Stimulated activated naive CD8-positive, alpha-beta T cell treated with anti-CD3 and anti-CD28 coated beads, Interleukin-15, Interleukin-2, amounts not matched to agents 100 ng/mL and 50 ng/mL, for 24 hours (primary cell): ENCODE results near the gene KAT6B.

Experiments used
- H3K27ac Mint-ChIP-seq: one replicate; pipeline ENCODE4 v1.8.0; 2021; ENCODE audit warnings: mild to moderate bottlenecking, mixed read lengths
- H3K27me3 Mint-ChIP-seq: one replicate; pipeline ENCODE4 v1.8.0; 2021; ENCODE audit warnings: mixed read lengths
- H3K36me3 Mint-ChIP-seq: one replicate; pipeline ENCODE4 v1.8.0; 2021; ENCODE audit warnings: low read depth, mixed read lengths
- H3K4me1 Mint-ChIP-seq: one replicate; pipeline ENCODE4 v1.8.0; 2021; ENCODE audit warnings: low read depth, mixed read lengths
- H3K4me3 Mint-ChIP-seq: one replicate; pipeline ENCODE4 v1.8.0; 2021; ENCODE audit warnings: mild to moderate bottlenecking, mixed read lengths
- H3K9me3 Mint-ChIP-seq: one replicate; pipeline ENCODE4 v1.8.0; 2021; ENCODE audit warnings: mixed read lengths

Gene KAT6B

DNA sequence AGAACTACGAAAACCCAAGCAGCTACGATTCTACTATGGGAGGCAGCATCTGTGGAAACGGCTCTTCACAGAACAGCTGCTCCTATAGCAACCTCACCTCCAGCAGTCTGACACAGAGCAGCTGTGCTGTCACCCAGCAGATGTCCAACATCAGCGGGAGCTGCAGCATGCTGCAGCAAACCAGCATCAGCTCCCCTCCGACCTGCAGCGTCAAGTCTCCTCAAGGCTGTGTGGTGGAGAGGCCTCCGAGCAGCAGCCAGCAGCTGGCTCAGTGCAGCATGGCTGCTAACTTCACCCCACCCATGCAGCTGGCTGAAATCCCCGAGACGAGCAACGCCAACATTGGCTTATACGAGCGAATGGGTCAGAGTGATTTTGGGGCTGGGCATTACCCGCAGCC is 203.5 kb downstream of the KAT6B start:
- Mint-ChIP-seq H3K9me3 (peaks cover 3% of the 10 kb centered on the region), H3K27ac (no peak overlapping the region), H3K4me1 (peaks cover 21% of the 10 kb centered on the region), H3K4me3 (no peak overlapping the region), H3K36me3 (peaks cover 44% of the 10 kb centered on the region), H3K27me3 (no peaks in the 10 kb centered on the region)

DNA sequence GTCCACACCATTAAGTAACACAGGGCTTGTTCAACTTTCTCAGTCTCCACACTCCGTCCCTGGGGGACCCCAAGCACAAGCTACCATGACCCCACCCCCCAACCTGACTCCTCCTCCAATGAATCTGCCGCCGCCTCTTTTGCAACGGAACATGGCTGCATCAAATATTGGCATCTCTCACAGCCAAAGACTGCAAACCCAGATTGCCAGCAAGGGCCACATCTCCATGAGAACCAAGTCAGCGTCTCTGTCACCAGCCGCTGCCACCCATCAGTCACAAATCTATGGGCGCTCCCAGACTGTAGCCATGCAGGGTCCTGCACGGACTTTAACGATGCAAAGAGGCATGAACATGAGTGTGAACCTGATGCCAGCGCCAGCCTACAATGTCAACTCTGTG is 204.0 kb downstream of the KAT6B start:
- Mint-ChIP-seq H3K9me3 (peaks cover 8% of the 10 kb centered on the region), H3K4me3 (no peak overlapping the region), H3K27ac (no peak overlapping the region), H3K4me1 (peaks cover 26% of the 10 kb centered on the region), H3K27me3 (no peaks in the 10 kb centered on the region), H3K36me3 (peaks cover 48% of the 10 kb centered on the region)

- Mint-ChIP-seq H3K27me3 (no peaks in the 10 kb centered on the region), H3K36me3 (peaks cover 45% of the 10 kb centered on the region)
Observed at GRCh38 chr10:75032119-75032518, 205.7 kb downstream of the KAT6B start.

DNA sequence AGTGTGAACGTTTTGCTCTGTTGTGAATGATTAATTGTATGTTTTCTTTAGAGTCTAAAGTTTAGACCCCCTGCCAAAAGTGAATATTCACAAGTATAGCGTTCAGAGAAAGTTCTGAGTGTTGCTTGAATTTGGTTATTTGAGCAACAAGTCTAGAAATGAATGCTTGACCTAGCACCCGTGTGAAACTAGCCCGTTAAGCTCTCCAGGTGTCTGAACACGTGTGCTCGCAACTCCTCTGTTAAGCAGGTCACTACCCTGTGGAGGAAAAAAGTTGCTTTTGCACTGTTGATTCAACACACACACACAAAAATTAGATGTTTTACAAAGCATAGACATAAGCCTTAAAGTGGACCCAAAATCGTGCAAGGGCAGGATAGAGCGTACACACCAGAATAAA is 206.4 kb downstream of the KAT6B start:
- H3K27ac Mint-ChIP-seq = no peak overlapping the region

More at GRCh38 chr10:75032119-75032518, 205.7 kb downstream of the KAT6B start:
- H3K4me3 Mint-ChIP-seq = no peak overlapping the region
- H3K4me1 Mint-ChIP-seq = peaks cover 44% of the 10 kb centered on the region
- no peak overlapping the region for H3K27ac Mint-ChIP-seq
- H3K9me3 Mint-ChIP-seq = peaks cover 10% of the 10 kb centered on the region

DNA sequence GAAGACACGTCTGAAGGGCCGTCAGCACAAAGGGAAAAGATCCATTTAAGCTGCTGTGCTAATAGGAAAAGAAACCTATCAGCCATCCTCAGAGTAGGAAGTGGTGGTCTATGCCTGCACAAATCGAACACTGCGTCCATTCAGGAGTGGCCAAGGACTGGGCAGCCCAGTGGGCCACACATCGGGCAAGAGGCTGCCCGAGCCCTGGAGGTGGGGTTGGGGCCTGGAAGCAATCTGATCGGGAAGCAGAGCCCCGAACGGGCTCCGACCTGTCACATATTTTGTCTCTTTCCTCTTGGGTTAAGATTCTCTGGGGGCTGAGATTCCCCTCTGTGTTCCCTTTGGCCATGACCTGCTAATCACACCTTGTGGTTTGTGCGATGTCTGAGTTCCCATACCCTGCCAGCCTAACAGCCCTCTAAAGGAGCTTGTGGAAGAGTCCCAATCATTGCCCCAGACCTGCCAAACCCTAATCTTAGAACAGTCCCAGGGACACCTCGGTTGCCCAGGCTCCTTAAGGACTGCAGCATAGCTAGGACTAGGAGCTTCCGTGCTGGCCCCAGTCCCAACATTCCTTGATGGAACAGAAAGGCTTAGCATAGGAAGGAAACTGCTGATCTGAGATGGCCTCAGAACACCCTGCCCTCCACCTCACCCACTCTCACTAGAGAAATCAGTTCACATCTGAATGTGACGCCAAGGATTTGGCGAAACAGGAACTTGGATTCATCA is 207.2 kb downstream of the KAT6B start:
- H3K36me3 Mint-ChIP-seq = peaks cover 38% of the 10 kb centered on the region
- H3K9me3 Mint-ChIP-seq = peaks cover 10% of the 10 kb centered on the region
- peaks cover 57% of the 10 kb centered on the region for H3K4me1 Mint-ChIP-seq
- H3K27me3 Mint-ChIP-seq = no peaks in the 10 kb centered on the region
- H3K4me3 Mint-ChIP-seq = peak overlapping the region; percentile 63
- peak overlapping the region; percentile 95 for H3K27ac Mint-ChIP-seq

More for the DNA sequence above, 206.4 kb downstream of the KAT6B start:
- Mint-ChIP-seq H3K36me3 (peaks cover 45% of the 10 kb centered on the region), H3K27me3 (no peaks in the 10 kb centered on the region), H3K4me1 (peaks cover 51% of the 10 kb centered on the region), H3K4me3 (no peak overlapping the region), H3K9me3 (peaks cover 10% of the 10 kb centered on the region)

DNA sequence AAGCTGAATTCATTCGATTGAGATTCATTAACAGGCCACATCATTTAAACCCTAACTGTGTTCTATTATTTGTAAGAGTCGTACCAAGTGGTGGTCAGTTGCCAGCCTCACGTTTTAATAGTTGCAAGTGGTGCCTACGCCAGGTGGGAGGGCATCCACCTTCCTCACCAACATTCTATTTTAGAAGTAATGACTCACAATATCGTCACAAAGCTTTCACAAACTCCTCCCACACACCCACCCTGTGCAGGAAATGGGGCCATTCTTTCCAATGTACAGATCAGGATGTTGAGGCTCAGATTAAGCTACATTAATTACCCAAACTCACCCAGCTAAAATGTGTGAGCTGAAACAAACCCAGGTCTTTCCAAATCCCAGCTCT is 207.7 kb downstream of the KAT6B start:
- peaks cover 33% of the 10 kb centered on the region for H3K36me3 Mint-ChIP-seq
- peak overlapping the region; percentile 63 for H3K4me3 Mint-ChIP-seq
- H3K4me1 Mint-ChIP-seq = peaks cover 57% of the 10 kb centered on the region
- peaks cover 10% of the 10 kb centered on the region for H3K9me3 Mint-ChIP-seq
- H3K27ac Mint-ChIP-seq = peak overlapping the region; percentile 95
- no peaks in the 10 kb centered on the region for H3K27me3 Mint-ChIP-seq

DNA sequence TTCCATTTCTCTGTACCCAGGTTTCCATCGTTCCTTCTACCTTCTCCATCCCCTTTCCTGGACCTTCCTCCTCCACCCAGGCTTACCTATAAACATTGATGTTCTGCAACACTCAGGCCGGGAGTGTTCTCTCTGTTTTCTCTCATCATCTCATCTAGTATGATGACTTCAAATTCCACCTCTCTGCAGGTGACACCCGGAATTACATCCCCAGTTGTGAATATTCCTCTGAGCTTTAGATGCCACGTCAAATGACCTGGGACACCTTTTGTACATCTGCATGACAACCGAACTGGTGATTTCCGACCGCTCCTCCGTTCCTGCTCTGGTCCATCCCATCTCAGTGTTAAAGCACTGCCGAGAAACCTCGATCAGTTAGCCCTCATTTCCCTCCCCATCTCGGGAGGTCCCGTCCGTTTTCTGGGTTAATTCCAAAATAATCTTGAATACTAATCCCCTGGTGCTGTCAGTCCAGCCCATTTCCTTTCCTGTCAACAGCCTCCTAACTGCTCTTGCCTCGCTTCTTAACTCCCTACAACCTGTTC is 208.4 kb downstream of the KAT6B start:
- Mint-ChIP-seq H3K9me3 (peaks cover 10% of the 10 kb centered on the region), H3K4me1 (peaks cover 57% of the 10 kb centered on the region), H3K27ac (peak overlapping the region; percentile 95), H3K36me3 (peaks cover 26% of the 10 kb centered on the region), H3K4me3 (peak overlapping the region; percentile 63), H3K27me3 (no peaks in the 10 kb centered on the region)

DNA sequence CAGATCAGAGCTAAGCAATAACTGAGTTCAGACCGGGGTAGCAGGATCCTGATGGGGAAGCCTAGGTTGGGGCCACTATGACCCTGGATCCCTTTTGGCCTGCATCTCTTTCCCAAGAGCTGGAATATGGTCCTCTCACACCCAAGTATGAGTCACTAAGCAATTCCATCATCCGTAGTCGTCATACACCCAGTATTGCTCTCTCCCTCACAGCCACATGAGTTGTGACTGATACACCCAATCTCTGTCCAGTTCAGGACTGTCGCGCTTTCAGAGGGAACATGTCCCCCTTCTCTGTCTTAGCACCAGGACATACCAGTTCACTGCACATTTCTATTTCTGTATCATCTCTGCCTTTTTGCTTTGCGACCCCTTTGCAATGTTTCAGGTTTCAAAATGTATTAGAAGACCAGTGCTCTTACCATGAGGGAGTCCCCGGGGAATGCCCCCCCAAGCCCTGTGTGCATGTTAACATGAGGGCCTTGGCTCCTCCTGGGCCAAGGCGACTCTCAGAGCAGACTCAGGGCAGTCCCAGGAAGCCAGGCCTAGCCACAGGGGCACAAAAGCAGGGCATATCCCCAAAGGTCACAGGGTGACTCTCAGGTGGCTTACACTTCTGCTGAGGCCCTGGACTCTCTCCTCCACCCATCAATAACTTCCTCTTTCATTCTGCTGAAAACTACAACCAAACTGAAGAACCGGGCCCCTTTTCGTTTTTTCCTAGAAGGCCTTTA is 209.7 kb downstream of the KAT6B start:
- Mint-ChIP-seq H3K9me3 (peaks cover 10% of the 10 kb centered on the region), H3K4me3 (peak overlapping the region; percentile 17), H3K4me1 (peaks cover 60% of the 10 kb centered on the region), H3K36me3 (peaks cover 18% of the 10 kb centered on the region), H3K27ac (peak overlapping the region; percentile 95), H3K27me3 (no peaks in the 10 kb centered on the region)

DNA sequence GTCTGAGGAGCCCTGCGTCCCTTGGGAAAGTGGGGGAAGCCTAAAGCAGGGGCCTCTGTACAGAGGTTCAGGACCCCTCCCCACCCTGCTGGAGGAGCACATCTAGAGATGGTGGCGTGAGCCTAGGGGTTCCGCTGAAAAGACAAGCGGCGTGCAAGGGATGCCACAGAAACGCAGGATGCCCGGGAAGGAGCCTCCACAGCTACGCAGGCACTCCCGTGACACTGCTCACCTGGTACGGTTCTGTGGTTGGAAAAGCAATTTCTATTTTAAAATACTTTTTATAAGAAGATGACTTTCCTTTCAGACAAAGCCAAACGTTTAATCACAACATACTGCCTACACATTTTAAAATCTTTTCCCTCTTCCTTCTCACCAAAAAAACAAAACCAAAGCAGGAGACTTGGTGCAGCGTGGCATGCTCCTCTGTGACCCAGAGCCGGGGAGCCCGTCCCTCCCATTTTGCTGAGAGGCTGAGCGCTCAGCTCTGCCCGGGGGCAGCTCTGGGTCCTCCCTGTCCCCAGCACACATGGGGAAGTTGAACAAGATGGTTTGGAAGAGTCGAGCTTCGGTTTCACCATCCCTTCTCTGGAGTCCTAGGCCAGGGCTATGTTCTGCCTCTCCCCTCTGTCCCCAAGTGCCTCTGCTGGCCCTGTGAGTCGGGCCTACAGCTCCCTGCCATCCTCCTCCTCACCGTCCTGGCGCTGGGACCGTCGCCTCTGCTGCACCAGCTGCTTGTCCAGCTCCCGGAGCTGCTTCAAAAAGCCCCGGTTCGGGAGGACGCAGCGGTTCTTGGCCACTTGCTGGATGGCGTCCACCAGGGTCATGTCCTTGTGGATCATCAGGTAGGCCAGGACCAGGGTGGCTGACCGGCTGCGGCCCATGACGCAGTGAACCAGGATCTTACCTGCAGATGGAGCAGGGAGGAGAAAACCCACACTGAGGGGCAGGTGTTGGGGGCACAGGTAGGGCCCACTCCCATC is 211.1 kb downstream of the KAT6B start:
- peaks cover 10% of the 10 kb centered on the region for H3K9me3 Mint-ChIP-seq
- no peaks in the 10 kb centered on the region for H3K27me3 Mint-ChIP-seq
- peak overlapping the region; percentile 95 for H3K27ac Mint-ChIP-seq
- H3K4me1 Mint-ChIP-seq = peaks cover 71% of the 10 kb centered on the region
- peaks cover 14% of the 10 kb centered on the region for H3K36me3 Mint-ChIP-seq
- H3K4me3 Mint-ChIP-seq = peak overlapping the region; percentile 17

DNA sequence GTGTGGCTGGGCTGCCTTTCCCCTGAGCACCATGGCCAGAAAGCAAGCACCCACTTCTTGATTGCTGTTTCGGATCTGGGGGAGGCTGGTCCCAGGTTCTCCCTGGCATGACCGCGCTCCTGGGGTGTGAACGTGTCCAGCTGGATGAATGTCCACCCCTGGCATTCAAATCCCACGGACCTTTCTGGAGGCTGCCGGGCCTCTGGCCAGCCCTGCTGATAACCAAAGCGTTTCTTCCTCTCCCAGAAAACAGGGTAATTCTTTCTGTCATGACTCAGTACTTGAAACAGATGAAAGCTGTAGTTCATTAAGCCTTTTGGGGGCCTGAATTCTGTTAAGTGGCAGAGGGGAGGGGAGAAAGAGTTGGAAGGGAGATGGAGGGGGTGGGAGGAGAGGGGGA is 211.9 kb downstream of the KAT6B start:
- no peak overlapping the region for H3K4me3 Mint-ChIP-seq
- H3K27ac Mint-ChIP-seq = peak overlapping the region; percentile 49
- peaks cover 14% of the 10 kb centered on the region for H3K36me3 Mint-ChIP-seq
- peaks cover 10% of the 10 kb centered on the region for H3K9me3 Mint-ChIP-seq
- H3K27me3 Mint-ChIP-seq = no peaks in the 10 kb centered on the region
- H3K4me1 Mint-ChIP-seq = peaks cover 69% of the 10 kb centered on the region

DNA sequence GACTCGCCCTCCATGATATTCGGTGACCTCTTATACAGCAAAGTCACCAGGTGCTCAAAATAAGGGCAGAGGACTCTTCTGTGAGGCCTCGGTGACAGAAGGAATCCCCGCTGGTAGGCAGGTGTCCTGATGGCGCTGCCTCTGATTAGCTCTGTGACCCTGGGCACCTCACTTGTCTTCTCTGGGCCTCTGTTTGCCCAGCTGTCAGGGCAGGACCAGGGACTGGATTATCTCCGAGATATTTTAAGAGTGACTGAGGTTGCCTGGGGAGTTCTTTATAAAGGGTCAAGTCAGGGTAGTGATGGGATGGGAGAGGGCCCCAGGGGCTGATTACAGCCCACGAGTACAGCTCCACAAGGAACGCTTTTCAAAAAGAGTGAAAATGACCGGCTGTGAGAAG is 214.2 kb downstream of the KAT6B start:
- Mint-ChIP-seq H3K4me1 (peaks cover 59% of the 10 kb centered on the region), H3K27me3 (peaks cover 7% of the 10 kb centered on the region), H3K36me3 (peaks cover 5% of the 10 kb centered on the region), H3K4me3 (no peak overlapping the region), H3K9me3 (no peaks in the 10 kb centered on the region), H3K27ac (no peak overlapping the region)

- Mint-ChIP-seq H3K9me3 (no peaks in the 10 kb centered on the region), H3K4me3 (no peak overlapping the region), H3K27me3 (peaks cover 7% of the 10 kb centered on the region), H3K4me1 (peaks cover 49% of the 10 kb centered on the region), H3K36me3 (no peaks in the 10 kb centered on the region), H3K27ac (peak overlapping the region; percentile 16)
Observed at GRCh38 chr10:75042292-75042974, 216.0 kb downstream of the KAT6B start.

- Mint-ChIP-seq H3K27ac (no peak overlapping the region), H3K27me3 (peaks cover 7% of the 10 kb centered on the region), H3K4me3 (peak overlapping the region; percentile 59), H3K4me1 (peaks cover 39% of the 10 kb centered on the region), H3K36me3 (no peaks in the 10 kb centered on the region), H3K9me3 (no peaks in the 10 kb centered on the region)
Observed at GRCh38 chr10:75043256-75044131, 217.1 kb downstream of the KAT6B start.
